H9 (cell line): ENCODE data around the gene SDK1. TPM values are rescaled to one million over a fixed set of nuclear protein-coding genes. Genes with fewer than 3 reads are reported as not detected.

Experiments used
- DNase-seq: peaks from one replicate; pipeline ENCODE4 v3.0.0-alpha.2; 2017
- H2AFZ ChIP-seq: one replicate; pipeline ENCODE4 v1.6.1; 2013; ENCODE audit warnings: mild to moderate bottlenecking, low read length, control low read depth, moderate library complexity
- H2AK5ac ChIP-seq: 2 replicates; pipeline ENCODE4 v1.6.1; 2013; ENCODE audit warnings: low read length, control low read depth, mixed read lengths; ENCODE audit not compliant: insufficient read length
- H2BK120ac ChIP-seq: one replicate; pipeline ENCODE4 v1.6.1; 2013; ENCODE audit warnings: low read depth, mild to moderate bottlenecking, low read length, control low read depth, inconsistent platforms; ENCODE audit not compliant: poor library complexity, severe bottlenecking
- H2BK12ac ChIP-seq: 2 replicates; pipeline ENCODE4 v1.6.1; 2013; ENCODE audit warnings: low read length, control low read depth, mixed read lengths, low read depth; ENCODE audit not compliant: insufficient read length
- H2BK15ac ChIP-seq: 2 replicates; pipeline ENCODE4 v1.6.1; 2013; ENCODE audit warnings: low read depth, low read length, control low read depth
- H2BK20ac ChIP-seq: one replicate; pipeline ENCODE4 v1.6.1; 2013; ENCODE audit warnings: low read depth, mild to moderate bottlenecking, low read length, control low read depth, inconsistent platforms; ENCODE audit not compliant: poor library complexity, severe bottlenecking
- H2BK5ac ChIP-seq: 2 replicates; pipeline ENCODE4 v1.6.1; 2013; ENCODE audit warnings: low read length, control low read depth, mixed read lengths; ENCODE audit not compliant: insufficient read length
- H3K14ac ChIP-seq: 2 replicates; pipeline ENCODE4 v1.6.1; 2013; ENCODE audit warnings: low read length, control low read depth; ENCODE audit not compliant: insufficient read depth
- H3K18ac ChIP-seq: 2 replicates; pipeline ENCODE4 v1.6.1; 2013; ENCODE audit warnings: low read depth, mild to moderate bottlenecking, mixed read lengths, low read length, control low read depth; ENCODE audit not compliant: insufficient read length
- H3K23ac ChIP-seq: 2 replicates; pipeline ENCODE4 v1.6.1; 2013; ENCODE audit warnings: low read length, control low read depth, mixed read lengths, low read depth; ENCODE audit not compliant: insufficient read length
- H3K23me2 ChIP-seq: 2 replicates; pipeline ENCODE4 v1.6.1; 2013; ENCODE audit warnings: low read depth, mild to moderate bottlenecking, mixed read lengths, low read length, control low read depth; ENCODE audit not compliant: insufficient read length, poor library complexity, severe bottlenecking
- H3K27ac ChIP-seq: 2 replicates; pipeline ENCODE4 v1.5.1; 2013; ENCODE audit warnings: low read length, control low read depth, mixed read lengths, low read depth; ENCODE audit not compliant: insufficient read length
- H3K27me3 ChIP-seq: 2 replicates; pipeline ENCODE4 v1.6.1; 2013; ENCODE audit warnings: low read length, control low read depth, inconsistent platforms; ENCODE audit not compliant: insufficient read depth
- H3K4ac ChIP-seq: 2 replicates; pipeline ENCODE4 v1.6.1; 2013; ENCODE audit warnings: low read depth, mild to moderate bottlenecking, control low read depth, inconsistent platforms, low read length, moderate library complexity
- H3K4me1 ChIP-seq: 2 replicates; pipeline ENCODE4 v1.6.1; 2013; ENCODE audit warnings: low read length, control low read depth, inconsistent platforms; ENCODE audit not compliant: insufficient read depth
- H3K4me2 ChIP-seq: 2 replicates; pipeline ENCODE4 v1.6.1; 2013; ENCODE audit warnings: low read length, control low read depth, mixed read lengths; ENCODE audit not compliant: insufficient read length, insufficient read depth
- H3K56ac ChIP-seq: 2 replicates; pipeline ENCODE4 v1.6.1; 2013; ENCODE audit warnings: low read depth, mild to moderate bottlenecking, mixed read lengths, low read length, control low read depth; ENCODE audit not compliant: insufficient read length
- H3K79me1 ChIP-seq: 2 replicates; pipeline ENCODE4 v1.6.1; 2013; ENCODE audit warnings: low read depth, mild to moderate bottlenecking, moderate library complexity, low read length, control low read depth, inconsistent platforms; ENCODE audit not compliant: insufficient read depth, poor library complexity, severe bottlenecking
- H3K79me2 ChIP-seq: 2 replicates; pipeline ENCODE4 v1.6.1; 2013; ENCODE audit warnings: low read length, control low read depth, inconsistent platforms; ENCODE audit not compliant: insufficient read depth
- H3K9ac ChIP-seq: 2 replicates; pipeline ENCODE4 v1.6.1; 2013; ENCODE audit warnings: low read length, control low read depth, mixed read lengths; ENCODE audit not compliant: insufficient read length; ENCODE audit errors: extremely low read depth
- H3K9me3 ChIP-seq: one replicate; pipeline ENCODE4 v1.6.1; 2013; ENCODE audit warnings: low read depth, low read length, inconsistent platforms; ENCODE audit not compliant: control insufficient read depth
- H3T11ph ChIP-seq: one replicate; pipeline ENCODE4 v1.6.1; 2013; ENCODE audit warnings: mild to moderate bottlenecking, low read length, control low read depth, inconsistent platforms
- H4K20me1 ChIP-seq: one replicate; pipeline ENCODE4 v1.6.1; 2013; ENCODE audit not compliant: control insufficient read depth, insufficient read length, insufficient read depth
- H4K5ac ChIP-seq: 2 replicates; pipeline ENCODE4 v1.6.1; 2013; ENCODE audit warnings: low read depth, mild to moderate bottlenecking, mixed read lengths, low read length, control low read depth; ENCODE audit not compliant: insufficient read length
- H4K8ac ChIP-seq: replicated peaks from 2 replicates; pipeline ENCODE4 v1.6.1; 2013; ENCODE audit warnings: low read length, control low read depth, mixed read lengths, low read depth; ENCODE audit not compliant: insufficient read length
- H4K91ac ChIP-seq: 2 replicates; pipeline ENCODE4 v1.6.1; 2013; ENCODE audit warnings: low read depth, mild to moderate bottlenecking, moderate library complexity, mixed read lengths, low read length, control low read depth; ENCODE audit not compliant: insufficient read length
- H3K27ac Mint-ChIP-seq, 3 experiments: 2 replicates in 2 of 3; 3 replicates in 1 of 3; pipeline ENCODE4 v1.8.0; 2020 to 2021; ENCODE audit warnings: mixed read lengths in 3 of 3, mild to moderate bottlenecking in 1 of 3, moderate library complexity in 1 of 3
- H3K27me3 Mint-ChIP-seq: 2 replicates; pipeline ENCODE4 v1.8.0; 2021; ENCODE audit warnings: low read depth, mild to moderate bottlenecking, moderate library complexity, mixed read lengths
- H3K36me3 Mint-ChIP-seq, 3 experiments: 2 replicates in 2 of 3; 3 replicates in 1 of 3; pipeline ENCODE4 v1.8.0; 2020 to 2021; ENCODE audit warnings: low read depth in 3 of 3, mixed read lengths in 3 of 3; ENCODE audit not compliant: insufficient read depth in 1 of 3
- H3K4me1 Mint-ChIP-seq, 2 experiments: 2 replicates each; pipeline ENCODE4 v1.8.0; 2020; ENCODE audit warnings: mixed read lengths in 2 of 2
- H3K4me3 Mint-ChIP-seq, 2 experiments: 2 replicates in 1 of 2; 3 replicates in 1 of 2; pipeline ENCODE4 v1.8.0; 2020 to 2021; ENCODE audit warnings: mild to moderate bottlenecking in 2 of 2, mixed read lengths in 2 of 2, moderate library complexity in 1 of 2
- H3K9me3 Mint-ChIP-seq, 2 experiments: 2 replicates in 1 of 2; 3 replicates in 1 of 2; pipeline ENCODE4 v1.8.0; 2020; ENCODE audit warnings: mild to moderate bottlenecking in 2 of 2, mixed read lengths in 2 of 2, moderate library complexity in 1 of 2
- total RNA-seq: library from RNA; stranded (reverse); gene quantifications from 2 replicates; pipeline ENCODE4 v1.2.1, GENCODE V29; 2021
- TF ChIP-seq, protein P1 (sequence below): fragments of 200-600 bp; sonication (generic); conservative IDR thresholded peaks from 3 replicates; pipeline ENCODE4 v1.8.0; 2021; ENCODE audit warnings: antibody characterized with exemption, mild to moderate bottlenecking

SDK1 gene
- total RNA-seq, 1 experiment from 2014 or later, result 8.7 TPM

DNA sequence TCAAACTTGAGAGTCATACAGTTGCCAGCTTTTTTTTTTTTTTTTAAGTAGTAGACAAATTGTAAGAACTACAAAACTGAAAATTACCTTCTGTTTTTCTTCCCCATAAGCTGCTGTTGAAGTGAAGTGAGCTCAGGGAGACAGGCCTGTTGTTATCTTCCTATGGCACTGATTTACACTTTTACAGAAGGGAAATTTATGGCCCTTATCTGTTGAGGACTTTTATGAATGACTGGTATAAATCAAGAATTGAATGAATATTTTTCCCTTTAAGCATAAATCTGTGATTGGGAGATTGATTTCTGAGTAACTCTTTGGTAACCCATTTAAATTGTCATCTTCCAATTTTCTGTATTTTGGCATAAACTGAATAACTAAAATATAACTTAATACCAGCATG is 124.0 kb downstream of the SDK1 start:
- no peak overlapping the region for H3K56ac ChIP-seq
- H3K4ac ChIP-seq, result no peak overlapping the region
- H4K91ac ChIP-seq, result no peak overlapping the region
- no peak overlapping the region for H3K14ac ChIP-seq
- H3K9me3 ChIP-seq, result no peaks in the 10 kb centered on the region
- no peak overlapping the region for H2BK20ac ChIP-seq
- no peaks in the 10 kb centered on the region for H3K79me1 ChIP-seq
- H2BK120ac ChIP-seq, result no peak overlapping the region
- no peaks in the 10 kb centered on the region for H3K23me2 ChIP-seq
- H2AK5ac ChIP-seq, result no peak overlapping the region
- Mint-ChIP-seq H3K4me1 (peaks cover 8 to 9% of the 10 kb centered on the region in 2 experiments), H3K9me3 (peaks cover 3 to 6% of the 10 kb centered on the region in 2 experiments; a peak in 4 of 5 replicates), H3K36me3 (peaks cover 0 to 5% (median 0%) of the 10 kb centered on the region in 3 experiments; a peak in 2 of 7 replicates), H3K27ac (no peak overlapping the region), H3K27me3 (no peaks in the 10 kb centered on the region), H3K4me3 (no peak overlapping the region)
- TF ChIP-seq, protein P1, sequence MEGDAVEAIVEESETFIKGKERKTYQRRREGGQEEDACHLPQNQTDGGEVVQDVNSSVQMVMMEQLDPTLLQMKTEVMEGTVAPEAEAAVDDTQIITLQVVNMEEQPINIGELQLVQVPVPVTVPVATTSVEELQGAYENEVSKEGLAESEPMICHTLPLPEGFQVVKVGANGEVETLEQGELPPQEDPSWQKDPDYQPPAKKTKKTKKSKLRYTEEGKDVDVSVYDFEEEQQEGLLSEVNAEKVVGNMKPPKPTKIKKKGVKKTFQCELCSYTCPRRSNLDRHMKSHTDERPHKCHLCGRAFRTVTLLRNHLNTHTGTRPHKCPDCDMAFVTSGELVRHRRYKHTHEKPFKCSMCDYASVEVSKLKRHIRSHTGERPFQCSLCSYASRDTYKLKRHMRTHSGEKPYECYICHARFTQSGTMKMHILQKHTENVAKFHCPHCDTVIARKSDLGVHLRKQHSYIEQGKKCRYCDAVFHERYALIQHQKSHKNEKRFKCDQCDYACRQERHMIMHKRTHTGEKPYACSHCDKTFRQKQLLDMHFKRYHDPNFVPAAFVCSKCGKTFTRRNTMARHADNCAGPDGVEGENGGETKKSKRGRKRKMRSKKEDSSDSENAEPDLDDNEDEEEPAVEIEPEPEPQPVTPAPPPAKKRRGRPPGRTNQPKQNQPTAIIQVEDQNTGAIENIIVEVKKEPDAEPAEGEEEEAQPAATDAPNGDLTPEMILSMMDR, result no peak
- no peak overlapping the region for H3K18ac ChIP-seq
- no peak for DNase-seq
- no peak overlapping the region for H4K5ac ChIP-seq
- no peak overlapping the region for H3K4me2 ChIP-seq
- H3K4me1 ChIP-seq, result no peaks in the 10 kb centered on the region
- no peaks in the 10 kb centered on the region for H4K20me1 ChIP-seq
- H3T11ph ChIP-seq, result no peak overlapping the region
- H2BK12ac ChIP-seq, result no peak overlapping the region
- H3K23ac ChIP-seq, result no peak overlapping the region
- H4K8ac ChIP-seq, result no peak overlapping the region
- no peak overlapping the region for H2AFZ ChIP-seq
- H2BK5ac ChIP-seq, result no peak overlapping the region
- no peaks in the 10 kb centered on the region for H3K27me3 ChIP-seq
- no peak overlapping the region for H3K9ac ChIP-seq
- no peak overlapping the region for H2BK15ac ChIP-seq
- H3K27ac ChIP-seq, result no peak overlapping the region
- H3K79me2 ChIP-seq, result no peaks in the 10 kb centered on the region
